GM12875 (cell line): Measurements from ENCODE around the gene CELF1.
"Not testable (repeated sequence)": the region's sequence is repeated elsewhere in the genome, so short reads cannot be mapped to it uniquely, and the experiment has no call there.

Source experiments
- H3K4me3 ChIP-seq: one replicate; pipeline ENCODE4 v1.5.1; 2011; ENCODE audit warnings: low read depth, low read length, control low read depth
- CTCF ChIP-seq: IDR thresholded peaks from 2 replicates; pipeline ENCODE4 v1.5.1; 2011; ENCODE audit warnings: low read depth, mild to moderate bottlenecking, control low read depth, inconsistent platforms, low read length, moderate library complexity, borderline replicate concordance; ENCODE audit not compliant: insufficient read depth

The CELF1 gene

GRCh38 chr11:47454258-47454671 lies 98.7 kb downstream of the CELF1 start:
- peak; percentile 79 for TF ChIP-seq CTCF
- not testable (repeated sequence) for H3K4me3 ChIP-seq

DNA sequence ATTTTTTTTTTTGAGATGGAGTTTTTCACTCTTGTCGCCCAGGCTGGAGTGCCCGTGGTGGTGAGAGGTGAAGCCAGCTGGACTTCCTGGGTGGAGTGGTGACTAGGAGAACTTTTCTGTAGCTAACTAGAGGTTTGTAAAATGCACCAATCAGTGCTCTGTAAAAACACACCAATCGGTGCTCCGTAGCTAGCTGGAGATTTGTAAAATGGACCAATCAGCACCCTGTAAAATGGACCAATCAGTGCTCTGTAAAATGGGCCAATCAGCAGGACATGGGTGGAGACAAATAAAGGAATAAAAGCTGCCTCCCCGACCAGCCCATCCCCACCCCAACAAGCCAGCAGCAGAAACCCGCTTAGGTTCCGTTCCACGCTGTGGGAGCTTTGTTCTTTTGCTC lies 99.6 kb downstream of the CELF1 start:
- TF ChIP-seq CTCF = no peak
- no peak overlapping the region for H3K4me3 ChIP-seq

DNA sequence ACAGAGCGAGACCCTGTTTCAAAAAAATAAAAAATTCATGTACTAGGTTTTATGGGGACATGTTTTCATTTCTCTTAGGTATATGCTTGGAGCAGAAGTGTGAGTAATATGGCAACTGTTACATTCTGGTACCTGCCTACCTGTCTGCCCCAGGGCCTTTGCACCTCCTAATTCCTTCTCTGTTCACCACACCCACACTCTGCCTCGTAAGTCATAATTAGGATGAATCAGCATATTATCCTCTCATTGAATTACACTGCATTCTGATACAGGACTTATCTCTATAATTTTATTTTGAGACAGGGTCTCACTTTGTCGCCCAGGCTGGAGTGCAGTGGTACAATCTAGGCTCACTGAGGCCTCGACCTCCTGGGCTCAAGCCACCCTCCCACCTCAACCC lies 100.9 kb downstream of the CELF1 start:
- no peak overlapping the region for H3K4me3 ChIP-seq
- TF ChIP-seq CTCF = no peak

DNA sequence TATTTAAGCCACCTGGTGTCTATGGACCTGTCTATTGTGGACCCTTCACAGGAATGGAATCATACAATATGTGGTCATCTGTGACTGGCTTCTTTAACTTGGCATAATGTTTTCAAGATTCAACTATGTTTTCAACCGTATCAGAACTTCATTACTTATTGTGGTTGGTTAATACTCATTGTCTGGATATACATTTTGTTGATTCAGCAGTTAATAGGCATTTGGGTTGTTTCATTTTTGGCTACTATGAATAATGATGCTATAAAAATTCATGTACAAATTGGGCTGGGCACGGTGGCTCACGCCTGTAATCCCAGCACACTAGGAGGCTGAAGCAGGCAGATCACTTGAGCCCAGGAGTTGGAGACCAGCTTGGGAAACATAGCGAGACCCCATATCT lies 101.5 kb downstream of the CELF1 start:
- TF ChIP-seq CTCF = no peak
- no peak overlapping the region for H3K4me3 ChIP-seq

- no peak for TF ChIP-seq CTCF
- no peak overlapping the region for H3K4me3 ChIP-seq
Measured at GRCh38 chr11:47449541-47449940, 103.4 kb downstream of the CELF1 start.

DNA sequence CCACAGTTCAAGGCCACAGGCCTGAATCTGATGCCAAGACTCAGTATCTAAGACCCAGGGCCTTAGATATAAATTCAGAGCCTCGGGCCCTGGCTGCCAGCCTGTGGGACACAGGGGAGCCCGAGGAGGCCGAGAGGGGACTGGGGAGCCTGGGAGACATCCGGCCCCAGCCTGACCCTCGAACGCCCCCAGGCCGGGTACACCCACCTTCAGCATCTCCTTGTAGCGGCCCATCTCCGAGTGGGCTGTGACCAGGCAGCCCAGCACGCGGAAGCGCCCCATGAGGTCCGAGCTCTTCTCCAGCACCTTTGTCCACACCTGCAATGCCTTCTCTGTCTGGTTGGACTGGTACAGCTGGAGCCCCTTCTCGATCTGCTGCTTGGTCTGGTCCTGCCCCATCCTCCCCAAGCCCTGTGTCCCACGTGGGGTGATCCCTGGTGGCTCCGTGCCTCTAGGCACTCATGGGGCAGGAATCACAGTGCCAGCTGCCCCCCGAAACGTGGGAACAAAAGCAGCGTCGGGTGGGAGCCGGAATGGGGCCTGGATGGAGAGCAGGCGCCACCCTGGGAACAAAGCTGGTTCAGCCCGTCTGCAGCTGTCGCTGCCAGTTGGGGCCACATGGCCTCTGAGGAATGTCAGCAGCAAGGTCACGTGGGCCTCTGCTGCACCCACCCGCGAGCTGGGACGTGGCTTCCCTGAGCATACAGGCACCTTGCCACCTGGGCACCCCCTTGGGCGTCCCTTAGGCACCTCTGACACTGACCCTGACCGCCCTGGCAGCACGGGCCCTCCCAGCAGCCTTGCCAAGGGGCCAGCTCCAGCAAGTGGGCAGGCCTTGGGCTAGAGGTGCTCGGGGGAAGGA lies 104.1 kb downstream of the CELF1 start, which contains the start of gene RAPSN:
Gene RAPSN (minus strand): TSS at position 571 of the 862 bp plus-strand sequence. CDS start 172 bp downstream, at position 399.
- H3K4me3 ChIP-seq = no peak within 1 kb of the TSS
- TF ChIP-seq CTCF = no peak

DNA sequence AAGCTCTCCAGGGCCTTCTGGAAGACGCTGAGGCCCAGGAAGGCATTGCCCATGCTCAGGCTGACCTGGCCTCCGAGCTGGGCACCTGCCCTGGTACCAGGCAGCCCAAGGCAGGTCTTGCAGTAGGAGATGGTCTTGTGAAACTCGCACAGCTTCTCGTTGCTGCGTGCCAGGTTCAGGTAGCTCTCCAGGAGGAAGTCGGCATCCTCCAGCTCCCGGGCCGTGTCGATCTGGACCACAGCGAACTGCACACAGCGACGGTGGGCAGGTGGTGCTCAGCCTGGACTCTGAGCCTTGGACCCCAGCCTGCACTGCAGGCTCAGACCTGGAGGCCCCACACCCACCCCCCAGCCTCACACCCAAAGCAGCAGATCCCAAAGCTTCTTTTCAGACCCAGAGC lies 105.0 kb downstream of the CELF1 start:
- TF ChIP-seq CTCF = no peak
- H3K4me3 ChIP-seq = no peak overlapping the region
